SK-N-SH (cell line): ENCODE measurements around the gene ATG7. TPM values are rescaled to one million over a fixed set of nuclear protein-coding genes. Genes with fewer than 3 reads are reported as not detected.
"Not testable (repeated sequence)": the region's sequence is repeated elsewhere in the genome, so short reads cannot be mapped to it uniquely, and the experiment has no call there.

Source experiments
- CTCF ChIA-PET: fragments of 300-600, 350-600 bp; formaldehyde crosslinking; extraction: SDS; loops from one replicate; lab custom pipeline; 2021; lab: Yijun Ruan, JAX
- POLR2A ChIA-PET: fragments of 350-600 bp; sonication (Branson Sonifier 250); formaldehyde crosslinking; extraction: SDS; loops from one replicate; lab custom pipeline; 2020; ENCODE audit warnings: antibody characterized with exemption, inconsistent platforms; lab: Yijun Ruan, JAX
- DNase-seq: peaks from one replicate; pipeline ENCODE4 v3.0.0; 2012
- H2AFZ ChIP-seq: fragments of 200-600 bp; sonication (generic); 2 replicates; pipeline ENCODE4 v1.8.1; 2016; ENCODE audit warnings: antibody characterized with exemption, mild to moderate bottlenecking, low read depth
- H3F3A ChIP-seq: fragments of 200-600 bp; sonication (generic); replicated peaks from 2 replicates; pipeline ENCODE3; 2016; ENCODE audit warnings: antibody characterized with exemption, mild to moderate bottlenecking; ENCODE audit not compliant: insufficient read depth
- H3K27ac ChIP-seq, 2 experiments: fragments of 200-500 bp in 1 of 2; fragments of 200-600 bp in 1 of 2; sonication (Bioruptor generic) in 1 of 2; sonication (generic), shearing (Covaris generic) in 1 of 2; 2 replicates each; pipeline versions ENCODE4 v1.5.1 to v1.6.1; 2014 to 2016; ENCODE audit warnings: low read depth in 2 of 2, inconsistent platforms in 1 of 2, low read length in 1 of 2, mild to moderate bottlenecking in 1 of 2, mixed read lengths in 1 of 2
- H3K27me3 ChIP-seq: fragments of 200-600 bp; sonication (generic), shearing (Covaris generic); 2 replicates; pipeline ENCODE4 v1.6.1; 2016; ENCODE audit warnings: mixed run types; ENCODE audit not compliant: insufficient read depth
- H3K36me3 ChIP-seq, 2 experiments: fragments of 200-500 bp in 1 of 2; fragments of 200-600 bp in 1 of 2; sonication (Bioruptor generic) in 1 of 2; sonication (generic) in 1 of 2; replicated peaks in 1 of 2; 2 replicates each; pipeline versions ENCODE3 to v1.5.1; 2014 to 2016; ENCODE audit warnings: low read length in 1 of 2, mild to moderate bottlenecking in 1 of 2; ENCODE audit not compliant: insufficient read depth in 2 of 2, control insufficient read depth in 1 of 2
- H3K4me1 ChIP-seq, 2 experiments: fragments of 200-500 bp in 1 of 2; fragments of 200-600 bp in 1 of 2; sonication (Bioruptor generic) in 1 of 2; sonication (generic), shearing (Covaris generic) in 1 of 2; 2 replicates each; pipeline versions ENCODE4 v1.5.1 to v1.6.1; 2014 to 2016; ENCODE audit warnings: low read depth in 1 of 2, low read length in 1 of 2, mixed run types in 1 of 2; ENCODE audit not compliant: insufficient read depth in 2 of 2, control insufficient read depth in 1 of 2
- H3K4me2 ChIP-seq: fragments of 200-600 bp; sonication (generic), shearing (Covaris generic); 2 replicates; pipeline ENCODE4 v1.6.1; 2017; ENCODE audit warnings: mixed run types
- H3K4me3 ChIP-seq, 2 experiments: fragments of 200-500 bp in 1 of 2; fragments of 200-600 bp in 1 of 2; sonication (Bioruptor generic) in 1 of 2; sonication (generic), shearing (Covaris generic) in 1 of 2; 2 replicates each; pipeline versions ENCODE4 v1.5.1 to v1.8.1; 2014 to 2016; ENCODE audit warnings: low read depth in 2 of 2, inconsistent platforms in 1 of 2, low read length in 1 of 2, mild to moderate bottlenecking in 1 of 2, mixed read lengths in 1 of 2, moderate library complexity in 1 of 2
- H3K79me2 ChIP-seq: fragments of 200-600 bp; sonication (generic); 2 replicates; pipeline ENCODE4 v1.8.1; 2017; ENCODE audit warnings: mild to moderate bottlenecking; ENCODE audit not compliant: insufficient read depth
- H3K9ac ChIP-seq: fragments of 200-600 bp; sonication (generic); 2 replicates; pipeline ENCODE4 v1.6.1; 2017; ENCODE audit warnings: mixed run types
- H3K9me2 ChIP-seq: fragments of 200-600 bp; sonication (generic); 2 replicates; pipeline ENCODE4 v1.6.1; 2017; ENCODE audit warnings: mixed run types
- H3K9me3 ChIP-seq: fragments of 200-600 bp; sonication (generic); 2 replicates; pipeline ENCODE4 v1.6.1; 2017; ENCODE audit warnings: mixed run types, mild to moderate bottlenecking, moderate library complexity
- H4K20me1 ChIP-seq: fragments of 200-600 bp; sonication (generic); 2 replicates; pipeline ENCODE4 v1.6.1; 2017; ENCODE audit warnings: mild to moderate bottlenecking, mixed run types; ENCODE audit not compliant: insufficient read depth
- FOSL2 ChIP-seq: IDR thresholded peaks from 2 replicates; pipeline ENCODE4 v1.4.0; 2012; ENCODE audit warnings: low read depth, mild to moderate bottlenecking, moderate library complexity, borderline replicate concordance
- FOXJ3 ChIP-seq: sonication (generic); formaldehyde crosslinking; IDR thresholded peaks from 2 replicates; pipeline ENCODE4 v1.5.1; 2020; ENCODE audit warnings: mild to moderate bottlenecking, missing genetic modification reagents
- JUND ChIP-seq: IDR thresholded peaks from 2 replicates; pipeline ENCODE4 v1.4.0; 2012
- POLR2AphosphoS5 ChIP-seq: IDR thresholded peaks from 2 replicates; pipeline ENCODE4 v1.6.1; 2012; ENCODE audit warnings: low read depth, low read length
- TAF1 ChIP-seq: IDR thresholded peaks from 2 replicates; pipeline ENCODE4 v1.6.1; 2012; ENCODE audit warnings: low read depth, mild to moderate bottlenecking, low read length, moderate library complexity, borderline replicate concordance
- USF1 ChIP-seq: IDR thresholded peaks from 2 replicates; pipeline ENCODE4 v1.4.0; 2012; ENCODE audit warnings: low read depth, borderline replicate concordance
- WGBS: methylation state at CpG from one replicate; pipeline ENCODE4 v1.1.6; 2017; ENCODE audit warnings: low lambda C conversion rate; 5-methylcytosine and 5-hydroxymethylcytosine counted together
- polyA plus RNA-seq, 3 experiments: library from polyadenylated mRNA; depleted of rRNA; stranded (reverse); fragments of >200 nt; gene quantifications; 2 replicates each; pipeline ENCODE4 v1.2.3, GENCODE V29; 2012
- TF ChIP-seq, protein P1 (sequence below): IDR thresholded peaks from 2 replicates; pipeline ENCODE4 v1.6.1; 2012; ENCODE audit warnings: mild to moderate bottlenecking, low read depth, low read length, moderate library complexity
- TF ChIP-seq, protein P2 (sequence below): IDR thresholded peaks from 2 replicates; pipeline ENCODE4 v1.4.0; 2012; ENCODE audit warnings: low read depth, borderline replicate concordance
- TF ChIP-seq, protein P3 (sequence below): fragments of 150-350 bp; IDR thresholded peaks from 2 replicates; pipeline ENCODE4 v1.6.1; 2016; ENCODE audit warnings: mild to moderate bottlenecking, low read depth, low read length

The ATG7 gene
- polyA plus RNA-seq, 1 of the 3 experiments (the other 2 are of a cell fraction) = 29.5 TPM

- WGBS = 93% methylated on average over 2 of the region's 27 CpGs
- H3K79me2 ChIP-seq, H2AFZ ChIP-seq, H3K9me2 ChIP-seq, H4K20me1 ChIP-seq, POLR2A ChIA-PET, H3K4me3 ChIP-seq, H3K9me3 ChIP-seq, H3K27me3 ChIP-seq, H3K36me3 ChIP-seq, CTCF ChIA-PET, DNase-seq: not testable (repeated sequence)
- Histone ChIP-seq H3K27ac (peak overlapping the region in 1 of 2 experiments; percentile 93; a peak in 2 of 4 replicates), H3K4me1 (peaks cover 22 to 42% of the 10 kb centered on the region in 2 experiments), H3F3A (peaks cover 34% of the 10 kb centered on the region), H3K4me2 (peak overlapping the region; percentile 43), H3K9ac (peak overlapping the region; percentile 21; the same call in 1 of the 2 replicates)
These were observed 241.1 kb downstream of the ATG7 start for GRCh38 chr3:11513125-11513816.

- TF ChIP-seq USF1 = no peak
- TF ChIP-seq, protein P1, sequence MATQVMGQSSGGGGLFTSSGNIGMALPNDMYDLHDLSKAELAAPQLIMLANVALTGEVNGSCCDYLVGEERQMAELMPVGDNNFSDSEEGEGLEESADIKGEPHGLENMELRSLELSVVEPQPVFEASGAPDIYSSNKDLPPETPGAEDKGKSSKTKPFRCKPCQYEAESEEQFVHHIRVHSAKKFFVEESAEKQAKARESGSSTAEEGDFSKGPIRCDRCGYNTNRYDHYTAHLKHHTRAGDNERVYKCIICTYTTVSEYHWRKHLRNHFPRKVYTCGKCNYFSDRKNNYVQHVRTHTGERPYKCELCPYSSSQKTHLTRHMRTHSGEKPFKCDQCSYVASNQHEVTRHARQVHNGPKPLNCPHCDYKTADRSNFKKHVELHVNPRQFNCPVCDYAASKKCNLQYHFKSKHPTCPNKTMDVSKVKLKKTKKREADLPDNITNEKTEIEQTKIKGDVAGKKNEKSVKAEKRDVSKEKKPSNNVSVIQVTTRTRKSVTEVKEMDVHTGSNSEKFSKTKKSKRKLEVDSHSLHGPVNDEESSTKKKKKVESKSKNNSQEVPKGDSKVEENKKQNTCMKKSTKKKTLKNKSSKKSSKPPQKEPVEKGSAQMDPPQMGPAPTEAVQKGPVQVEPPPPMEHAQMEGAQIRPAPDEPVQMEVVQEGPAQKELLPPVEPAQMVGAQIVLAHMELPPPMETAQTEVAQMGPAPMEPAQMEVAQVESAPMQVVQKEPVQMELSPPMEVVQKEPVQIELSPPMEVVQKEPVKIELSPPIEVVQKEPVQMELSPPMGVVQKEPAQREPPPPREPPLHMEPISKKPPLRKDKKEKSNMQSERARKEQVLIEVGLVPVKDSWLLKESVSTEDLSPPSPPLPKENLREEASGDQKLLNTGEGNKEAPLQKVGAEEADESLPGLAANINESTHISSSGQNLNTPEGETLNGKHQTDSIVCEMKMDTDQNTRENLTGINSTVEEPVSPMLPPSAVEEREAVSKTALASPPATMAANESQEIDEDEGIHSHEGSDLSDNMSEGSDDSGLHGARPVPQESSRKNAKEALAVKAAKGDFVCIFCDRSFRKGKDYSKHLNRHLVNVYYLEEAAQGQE = no peak
- no peak for TF ChIP-seq JUND
- TF ChIP-seq, protein P2, sequence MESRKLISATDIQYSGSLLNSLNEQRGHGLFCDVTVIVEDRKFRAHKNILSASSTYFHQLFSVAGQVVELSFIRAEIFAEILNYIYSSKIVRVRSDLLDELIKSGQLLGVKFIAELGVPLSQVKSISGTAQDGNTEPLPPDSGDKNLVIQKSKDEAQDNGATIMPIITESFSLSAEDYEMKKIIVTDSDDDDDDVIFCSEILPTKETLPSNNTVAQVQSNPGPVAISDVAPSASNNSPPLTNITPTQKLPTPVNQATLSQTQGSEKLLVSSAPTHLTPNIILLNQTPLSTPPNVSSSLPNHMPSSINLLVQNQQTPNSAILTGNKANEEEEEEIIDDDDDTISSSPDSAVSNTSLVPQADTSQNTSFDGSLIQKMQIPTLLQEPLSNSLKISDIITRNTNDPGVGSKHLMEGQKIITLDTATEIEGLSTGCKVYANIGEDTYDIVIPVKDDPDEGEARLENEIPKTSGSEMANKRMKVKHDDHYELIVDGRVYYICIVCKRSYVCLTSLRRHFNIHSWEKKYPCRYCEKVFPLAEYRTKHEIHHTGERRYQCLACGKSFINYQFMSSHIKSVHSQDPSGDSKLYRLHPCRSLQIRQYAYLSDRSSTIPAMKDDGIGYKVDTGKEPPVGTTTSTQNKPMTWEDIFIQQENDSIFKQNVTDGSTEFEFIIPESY = no peak
- TF ChIP-seq, protein P3, sequence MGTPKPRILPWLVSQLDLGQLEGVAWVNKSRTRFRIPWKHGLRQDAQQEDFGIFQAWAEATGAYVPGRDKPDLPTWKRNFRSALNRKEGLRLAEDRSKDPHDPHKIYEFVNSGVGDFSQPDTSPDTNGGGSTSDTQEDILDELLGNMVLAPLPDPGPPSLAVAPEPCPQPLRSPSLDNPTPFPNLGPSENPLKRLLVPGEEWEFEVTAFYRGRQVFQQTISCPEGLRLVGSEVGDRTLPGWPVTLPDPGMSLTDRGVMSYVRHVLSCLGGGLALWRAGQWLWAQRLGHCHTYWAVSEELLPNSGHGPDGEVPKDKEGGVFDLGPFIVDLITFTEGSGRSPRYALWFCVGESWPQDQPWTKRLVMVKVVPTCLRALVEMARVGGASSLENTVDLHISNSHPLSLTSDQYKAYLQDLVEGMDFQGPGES = no peak
- no peak for TF ChIP-seq POLR2AphosphoS5
- no peak for TF ChIP-seq FOSL2
- TF ChIP-seq TAF1 = no peak
- TF ChIP-seq FOXJ3 (CRISPR knock-in tag) = no peak
- Histone ChIP-seq H3K9ac (peak overlapping the region; percentile 21; the same call in 1 of the 2 replicates), H2AFZ (no peak overlapping the region), H3K27ac (peak overlapping the region; percentile 71 to 93; a peak in 3 of 4 replicates), H3K4me2 (peak overlapping the region; percentile 43), H3K27me3 (no peaks in the 10 kb centered on the region), H3F3A (peaks cover 29% of the 10 kb centered on the region), H3K9me3 (no peaks in the 10 kb centered on the region), H3K4me1 (peaks cover 17 to 37% of the 10 kb centered on the region in 2 experiments), H3K79me2 (peaks cover 6% of the 10 kb centered on the region; the same call in 1 of the 2 replicates), H4K20me1 (no peaks in the 10 kb centered on the region), H3K36me3 (no peaks in the 10 kb centered on the region), H3K4me3 (peak overlapping the region in 1 of 2 experiments; percentile 8; a peak in 1 of 4 replicates), H3K9me2 (no peaks in the 10 kb centered on the region)
- 91% methylated on average over 3 of the region's 3 CpGs for WGBS
- POLR2A ChIA-PET = no interaction called here
- CTCF ChIA-PET = no interaction called here
- DNase-seq = no peak
These were observed 241.6 kb downstream of the ATG7 start for GRCh38 chr3:11513817-11514135.
